GM21528 (cell line): ENCODE measurements around the gene SPAG8.
A peak's percentile ranks its signal among the peaks of the same experiment; 100 is the strongest.

Experiments
- ATAC-seq: cut with Tn5 transposase; IDR thresholded peaks from one replicate; pipeline ENCODE4 v1.9.1; 2021; ENCODE audit warnings: mild to moderate bottlenecking, moderate library complexity; ENCODE audit not compliant: unreplicated experiment, low FRiP score

SPAG8 gene

GRCh38 chr9:35812025-35812602 is at the start of gene SPAG8:
SPAG8 (minus strand) TSS chr9:35812262; CDS start chr9:35812147, 115 bp downstream.
- ATAC-seq: peak; percentile 57

GRCh38 chr9:35861161-35861897 is 49.3 kb upstream of the SPAG8 start:
- ATAC-seq: no peak

GRCh38 chr9:35859990-35860339 is 47.9 kb upstream of the SPAG8 start:
- no peak for ATAC-seq

GRCh38 chr9:35859310-35859989 is 47.4 kb upstream of the SPAG8 start:
- no peak for ATAC-seq

- ATAC-seq: no peak
These were observed 46.4 kb upstream of the SPAG8 start for GRCh38 chr9:35858458-35858857.

- ATAC-seq: no peak
These were observed 44.8 kb upstream of the SPAG8 start for GRCh38 chr9:35856882-35857281.

GRCh38 chr9:35856206-35856605 is 44.1 kb upstream of the SPAG8 start:
- ATAC-seq: no peak

GRCh38 chr9:35854091-35854762 is 42.2 kb upstream of the SPAG8 start:
- ATAC-seq: no peak

GRCh38 chr9:35852876-35853865 is 41.1 kb upstream of the SPAG8 start:
- no peak for ATAC-seq

- ATAC-seq: no peak
These were observed 40.3 kb upstream of the SPAG8 start for GRCh38 chr9:35852267-35852815.

GRCh38 chr9:35847792-35848572 is 35.9 kb upstream of the SPAG8 start:
- ATAC-seq: peak; percentile 94

- no peak for ATAC-seq
These were observed 34.0 kb upstream of the SPAG8 start for GRCh38 chr9:35845824-35846771.

- no peak for ATAC-seq
These were observed 32.7 kb upstream of the SPAG8 start for GRCh38 chr9:35844628-35845270.

- no peak for ATAC-seq
These were observed 30.7 kb upstream of the SPAG8 start for GRCh38 chr9:35842795-35843194.

- ATAC-seq: no peak
These were observed 30.1 kb upstream of the SPAG8 start for GRCh38 chr9:35842020-35842745.

GRCh38 chr9:35841645-35841900 is 29.5 kb upstream of the SPAG8 start:
- ATAC-seq: no peak
